Fibroblast of pulmonary artery (primary cell): ENCODE data around the gene SPAG9.
A peak's percentile ranks its signal among the peaks of the same experiment; 100 is the strongest.

Experiments used
- DNase-seq: peaks from one replicate; pipeline ENCODE4 v3.0.0-alpha.2; 2010; ENCODE audit warnings: low read depth
- H3K4me3 ChIP-seq: replicated peaks from 2 replicates; pipeline ENCODE4 v1.5.1; 2011; ENCODE audit warnings: low read depth, mild to moderate bottlenecking, control low read depth, low read length, moderate library complexity
- CTCF ChIP-seq: IDR thresholded peaks from 2 replicates; pipeline ENCODE4 v1.5.1; 2011; ENCODE audit warnings: mild to moderate bottlenecking, control low read depth, low read length, inconsistent platforms; ENCODE audit errors: missing control alignments

SPAG9 gene

GRCh38 chr17:50919321-50920040 is 201.2 kb downstream of the SPAG9 start:
- no peak overlapping the region for H3K4me3 ChIP-seq
- no peak for TF ChIP-seq CTCF
- DNase-seq, result peak; percentile 84

- no peak for TF ChIP-seq CTCF
- no peak for DNase-seq
- H3K4me3 ChIP-seq, result no peak overlapping the region
These were observed 201.8 kb downstream of the SPAG9 start for GRCh38 chr17:50918933-50919296.

GRCh38 chr17:50918071-50918932 is 202.4 kb downstream of the SPAG9 start:
- H3K4me3 ChIP-seq, result no peak overlapping the region
- DNase-seq, result no peak
- TF ChIP-seq CTCF, result no peak

GRCh38 chr17:50917418-50917743 is 203.3 kb downstream of the SPAG9 start:
- DNase-seq, result no peak
- no peak overlapping the region for H3K4me3 ChIP-seq
- no peak for TF ChIP-seq CTCF

- no peak for TF ChIP-seq CTCF
- no peak overlapping the region for H3K4me3 ChIP-seq
- no peak for DNase-seq
These were observed 203.8 kb downstream of the SPAG9 start for GRCh38 chr17:50916708-50917417.

GRCh38 chr17:50916026-50916707 is 204.5 kb downstream of the SPAG9 start:
- H3K4me3 ChIP-seq, result no peak overlapping the region
- DNase-seq, result no peak
- no peak for TF ChIP-seq CTCF
